HG03135 (cell line): ENCODE data around the gene HOXA6.

Source experiments
- ATAC-seq: cut with Tn5 transposase; IDR thresholded peaks from one replicate; pipeline ENCODE4 v1.9.1; 2021; ENCODE audit warnings: mild to moderate bottlenecking, moderate library complexity; ENCODE audit not compliant: unreplicated experiment

The HOXA6 gene

DNA sequence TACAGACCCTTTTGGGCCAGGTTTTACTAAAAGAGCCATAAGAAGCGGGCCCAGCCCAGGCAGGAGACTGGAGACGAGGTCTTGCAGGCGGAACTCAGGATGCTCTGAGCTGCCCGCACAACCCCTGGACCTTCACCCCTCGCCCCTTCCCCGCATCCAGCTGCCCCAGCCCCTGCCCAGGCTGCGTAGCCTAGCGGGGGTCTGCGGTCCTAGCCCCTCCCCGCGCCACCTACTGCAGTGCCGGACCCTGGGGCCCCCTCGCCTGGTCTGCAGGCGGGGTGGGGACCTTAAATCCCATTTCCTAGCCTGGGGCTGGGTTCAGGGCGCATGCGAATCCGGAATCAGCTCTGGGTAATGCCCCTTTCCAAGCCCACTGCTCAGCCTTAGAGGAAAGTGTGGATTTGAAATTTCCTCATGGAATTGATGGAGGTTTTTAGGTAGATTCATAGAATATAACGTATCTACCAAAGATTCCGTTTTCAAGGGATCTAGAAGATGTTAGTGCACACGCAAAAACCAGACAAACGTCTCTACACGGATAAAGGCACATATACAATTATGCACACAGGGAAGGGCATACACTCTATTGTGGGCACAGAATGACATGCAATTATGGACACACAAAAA, 5.4 kb upstream of the HOXA6 start:
- ATAC-seq = no peak

DNA sequence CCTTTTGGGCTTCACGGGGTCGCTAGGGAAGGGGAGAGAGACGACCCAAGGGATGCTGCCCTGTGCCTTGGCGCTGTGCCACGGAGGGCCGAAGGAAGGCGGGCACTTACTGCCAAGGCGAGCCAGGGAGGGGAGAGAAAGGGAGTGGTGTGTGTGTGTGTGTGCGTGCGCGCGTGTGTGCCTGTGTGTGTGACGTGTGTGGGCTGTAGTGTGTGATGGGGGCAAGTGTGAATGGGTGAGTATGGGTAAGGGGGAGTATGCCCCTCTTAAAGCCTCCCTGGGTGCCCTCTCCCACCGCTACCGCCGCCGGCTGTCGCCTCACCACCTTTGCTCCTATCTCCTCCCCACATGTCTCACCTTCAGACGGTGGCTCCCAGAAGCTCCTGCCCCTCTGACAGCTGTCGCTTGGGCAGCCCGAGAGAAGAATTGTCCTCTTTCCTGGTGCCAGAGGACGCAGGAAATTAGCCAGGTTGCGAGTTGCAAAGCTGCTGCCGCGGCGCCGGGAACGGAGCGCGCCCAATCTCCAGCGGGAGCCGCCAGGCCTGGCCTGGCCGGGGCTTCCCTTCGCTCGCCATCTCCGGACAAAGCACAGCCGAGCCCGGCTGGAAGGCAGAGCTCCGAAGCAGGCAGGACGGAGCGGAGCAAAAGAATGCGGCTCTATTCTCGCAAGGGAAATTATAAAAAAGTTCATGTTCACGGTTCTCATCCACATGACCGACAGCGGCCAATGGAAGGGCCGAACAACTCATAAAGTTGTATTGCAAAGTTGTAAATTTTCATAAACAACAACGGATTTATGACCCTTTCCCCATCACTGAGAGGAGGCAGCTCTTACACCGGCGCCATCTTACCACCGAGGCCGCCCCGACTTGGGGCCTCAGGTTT, 4.6 kb upstream of the HOXA6 start, which contains the start of gene HOXA3:
Gene HOXA3 (minus strand): TSS at position 653 of the 885 bp plus-strand sequence. CDS start 41,943 bp downstream, outside the sequence.
- ATAC-seq = no peak

DNA sequence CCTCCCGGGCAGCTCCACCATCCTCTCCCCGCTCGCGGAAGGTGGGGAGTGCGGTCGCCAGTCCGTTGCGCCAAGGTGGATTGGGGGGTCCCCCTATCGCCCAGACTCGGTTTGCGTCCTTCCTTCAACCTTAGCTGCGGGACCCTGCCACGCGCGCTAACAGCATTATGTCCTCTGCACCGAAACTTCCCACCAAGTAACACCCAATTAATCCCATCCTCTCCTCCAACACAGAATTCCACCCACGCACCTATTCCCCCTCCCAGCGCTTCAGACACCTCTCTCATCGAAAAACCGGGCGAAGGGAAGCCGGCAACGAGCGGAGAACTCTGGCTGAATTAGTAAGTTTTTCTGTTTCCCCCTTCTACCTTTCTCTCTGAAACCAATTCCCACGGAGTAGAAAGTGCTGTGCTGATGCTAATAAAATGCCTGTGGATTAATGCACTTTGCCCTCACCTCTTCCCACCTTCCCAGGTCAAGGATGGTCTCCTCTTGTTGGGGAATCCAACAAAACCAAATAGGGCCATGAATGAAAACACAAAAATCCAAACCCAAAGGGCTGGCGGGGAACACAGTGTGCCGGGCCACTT, 3.9 kb upstream of the HOXA6 start:
- ATAC-seq = no peak

DNA sequence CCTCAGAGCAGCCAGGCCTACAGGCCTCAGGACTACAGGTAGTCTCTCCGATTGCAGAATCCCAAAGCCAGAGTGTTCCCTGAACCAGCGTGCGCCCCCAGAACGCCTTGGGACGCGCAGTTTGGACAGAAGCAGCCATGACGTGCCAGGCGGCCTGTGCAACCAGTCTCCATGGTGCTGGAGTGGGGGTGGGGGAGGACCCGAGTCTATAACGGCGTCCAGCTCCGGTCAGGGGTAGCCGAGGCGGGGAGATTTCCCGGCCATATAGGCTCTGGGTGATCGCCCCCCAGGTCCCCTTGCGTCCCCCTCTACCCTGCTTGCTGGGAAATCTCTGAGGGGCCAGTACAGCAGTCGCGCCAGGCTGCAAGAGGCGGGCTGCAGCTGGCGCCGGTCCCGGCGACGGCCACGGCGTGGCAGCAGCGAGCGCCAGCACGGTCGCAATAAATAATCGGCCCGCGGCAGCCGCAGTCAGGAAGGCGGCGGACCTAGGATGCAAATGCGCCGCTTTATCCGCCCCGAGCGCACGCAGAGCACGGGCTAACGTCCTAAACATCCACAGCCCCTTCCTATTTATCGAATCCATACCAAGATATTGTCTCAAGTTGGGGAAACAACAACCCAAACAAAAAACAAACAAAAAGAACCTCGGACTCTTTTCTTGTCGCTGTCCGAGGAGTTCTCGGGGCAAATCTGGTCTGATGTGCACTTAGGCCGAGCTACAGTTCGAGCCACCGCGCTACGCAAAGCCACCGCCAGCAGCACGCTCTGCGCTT, 3.2 kb upstream of the HOXA6 start:
- peak; percentile 72 for ATAC-seq

DNA sequence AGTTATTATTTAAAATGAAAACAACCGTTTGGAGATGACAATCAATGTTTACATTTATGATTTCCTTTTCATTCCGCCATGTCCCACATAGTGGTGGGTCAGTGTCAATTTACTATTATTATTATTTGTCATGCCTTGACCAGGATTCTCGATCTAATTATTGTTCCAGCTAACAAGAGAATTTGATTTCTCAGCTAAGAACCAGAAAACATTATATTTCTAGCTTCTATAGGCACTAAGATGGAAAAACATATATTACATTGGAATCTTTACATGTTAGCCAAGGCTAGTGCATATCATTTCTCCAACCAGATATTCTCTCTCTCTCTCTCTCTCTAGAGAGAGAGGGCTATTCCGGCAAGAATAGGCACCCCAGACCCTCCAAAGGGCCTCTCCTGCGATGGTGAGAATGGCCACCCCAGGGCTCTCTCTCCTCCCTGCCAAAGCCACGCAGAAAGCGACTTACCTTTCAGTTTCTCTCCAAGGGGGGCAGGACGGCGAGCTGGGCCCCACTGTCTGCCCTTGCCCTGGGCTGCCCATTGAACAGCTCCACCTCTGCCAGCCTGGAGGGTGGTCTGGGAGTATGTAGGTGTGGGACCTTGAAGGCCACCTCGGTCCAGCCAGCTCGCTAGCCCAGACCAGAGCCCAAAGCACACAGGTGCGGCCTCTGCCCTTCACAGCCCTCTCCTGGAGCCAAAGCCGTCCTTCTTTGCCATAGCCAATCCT, 2.4 kb upstream of the HOXA6 start:
- ATAC-seq = no peak

DNA sequence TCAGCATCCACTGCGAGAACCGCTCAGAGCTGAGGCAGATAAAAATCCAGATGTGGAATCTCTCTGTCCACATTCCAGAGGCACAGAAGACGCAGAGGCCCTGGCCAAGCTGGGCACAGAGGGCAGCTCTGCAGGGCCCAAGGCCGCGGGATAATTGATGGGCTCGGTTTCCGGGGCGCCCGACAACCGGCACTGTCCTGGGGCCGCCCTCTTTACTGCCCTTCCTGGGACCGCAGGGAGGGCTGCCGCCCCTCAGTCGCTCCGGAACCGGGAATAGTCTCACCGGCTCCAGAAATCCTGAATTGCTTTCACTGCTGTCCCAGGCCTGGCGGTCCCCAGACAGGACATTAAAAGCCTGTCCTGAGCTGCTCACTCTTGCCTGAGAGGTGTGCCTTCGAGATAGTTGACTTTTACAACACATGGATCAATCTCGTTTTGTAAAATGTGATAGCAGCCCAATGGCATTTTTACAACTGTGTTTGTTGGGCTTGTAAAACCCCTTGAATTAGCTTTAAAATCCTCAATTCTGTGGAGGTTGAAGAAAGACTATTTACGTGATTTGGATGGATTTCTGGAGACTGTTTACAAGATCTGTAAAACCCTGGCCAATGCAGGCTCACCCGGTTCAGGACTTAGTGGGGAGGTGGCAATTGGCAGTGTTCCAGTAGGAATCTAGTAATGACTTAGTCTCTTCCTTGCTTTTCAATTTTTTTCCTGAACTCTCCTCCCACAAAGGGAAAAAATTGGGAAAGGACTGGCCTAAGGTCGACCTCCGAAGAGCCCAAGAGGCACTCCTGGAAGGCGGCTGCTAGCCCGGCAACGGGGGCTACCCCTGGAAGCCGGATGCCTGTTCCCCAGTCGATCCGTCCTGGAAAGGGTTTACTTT, 1.4 kb upstream of the HOXA6 start:
- ATAC-seq = no peak

DNA sequence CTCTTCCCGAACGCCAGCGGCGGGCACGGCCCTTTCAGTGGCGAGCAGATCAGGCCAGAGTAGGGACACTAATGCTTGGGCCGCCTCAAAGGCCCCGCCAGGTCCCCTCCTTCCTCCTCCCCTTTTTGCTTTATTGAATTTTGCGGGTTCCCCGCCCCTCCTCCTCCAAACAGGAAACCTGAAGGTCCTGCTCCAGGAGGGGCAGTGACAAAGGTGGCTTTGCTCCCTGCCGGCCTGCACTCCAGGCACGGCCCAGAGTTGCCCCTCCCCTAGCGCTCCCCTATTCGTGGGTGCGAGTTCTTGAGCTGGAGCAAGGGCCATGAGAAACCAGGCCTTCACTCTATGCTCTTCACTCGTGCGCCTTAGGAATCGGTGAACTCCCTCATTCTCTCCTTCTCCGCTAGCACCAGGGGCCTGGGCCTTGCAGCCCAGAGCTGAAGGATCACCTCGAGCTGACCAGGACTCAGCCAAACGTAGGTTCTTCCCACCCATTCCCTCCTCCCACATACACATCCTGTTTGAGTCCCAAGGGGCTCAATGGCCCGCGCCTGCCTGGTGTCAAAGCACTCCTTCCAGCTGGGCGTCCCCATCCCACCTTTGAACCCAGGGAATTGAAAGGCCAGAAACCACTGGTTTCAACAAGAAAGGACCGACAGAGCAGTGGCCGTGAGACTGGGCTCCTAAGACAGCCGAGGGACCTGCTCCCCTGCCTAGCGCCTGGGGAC, 619 bp upstream of the HOXA6 start:
- no peak for ATAC-seq

DNA sequence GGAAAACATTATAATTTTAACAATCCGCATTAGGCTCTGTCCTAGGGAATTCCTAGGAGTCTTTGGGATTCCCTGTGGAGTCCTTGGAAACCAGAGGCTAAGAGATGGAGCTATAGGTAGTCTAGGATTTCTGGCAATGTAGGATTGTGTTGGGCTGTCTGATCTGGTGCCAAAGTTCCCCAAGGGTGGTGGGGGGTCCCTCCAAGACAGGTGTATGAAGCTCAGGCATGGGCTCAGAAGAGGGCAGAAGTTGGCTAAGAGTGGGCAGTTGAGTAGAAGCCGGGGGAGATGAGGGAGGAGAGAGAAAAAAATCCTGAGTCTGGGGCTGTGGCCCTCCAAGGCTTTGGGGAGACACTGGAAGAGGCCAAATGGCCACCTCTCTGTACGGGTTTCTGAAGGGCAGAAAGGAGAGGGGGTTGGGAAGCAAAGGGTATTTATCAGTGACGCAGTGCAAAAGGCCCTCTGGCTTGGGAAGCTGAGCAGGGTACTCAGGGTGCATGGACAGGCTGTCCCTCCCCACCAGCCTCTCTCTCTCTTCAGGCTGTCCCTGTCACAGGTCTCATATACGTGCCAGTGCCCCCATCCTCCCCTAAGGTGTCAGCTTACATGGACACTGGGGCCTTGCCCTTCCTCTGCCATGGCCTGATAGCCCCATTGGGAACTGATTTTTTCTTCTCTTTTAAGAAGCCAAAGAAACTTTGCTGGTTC, 929 bp downstream of the HOXA6 start:
- no peak for ATAC-seq

DNA sequence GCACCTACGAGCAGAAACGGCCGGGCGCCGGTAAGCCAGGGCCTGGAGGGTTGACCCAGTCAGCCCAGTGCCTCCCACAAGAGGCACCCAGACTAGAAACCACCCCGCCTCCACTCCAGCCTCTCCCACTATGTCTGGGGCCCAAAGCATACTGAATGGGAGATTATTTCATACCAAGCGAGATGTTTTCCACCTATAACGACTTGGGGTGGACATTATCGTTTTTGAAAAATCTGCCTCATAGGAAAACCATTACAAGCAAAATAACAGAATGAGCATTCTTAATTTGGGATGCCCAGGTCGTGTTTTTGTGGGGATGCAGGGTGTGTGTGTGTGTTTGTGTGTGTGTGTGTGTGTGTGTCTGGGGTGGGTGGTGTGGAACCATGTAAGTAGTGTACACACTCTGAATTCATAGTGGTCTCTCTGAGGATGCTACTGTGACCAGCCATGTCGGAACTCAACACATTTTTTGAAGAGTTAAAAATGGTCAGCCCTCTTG, 1.6 kb downstream of the HOXA6 start:
- no peak for ATAC-seq

DNA sequence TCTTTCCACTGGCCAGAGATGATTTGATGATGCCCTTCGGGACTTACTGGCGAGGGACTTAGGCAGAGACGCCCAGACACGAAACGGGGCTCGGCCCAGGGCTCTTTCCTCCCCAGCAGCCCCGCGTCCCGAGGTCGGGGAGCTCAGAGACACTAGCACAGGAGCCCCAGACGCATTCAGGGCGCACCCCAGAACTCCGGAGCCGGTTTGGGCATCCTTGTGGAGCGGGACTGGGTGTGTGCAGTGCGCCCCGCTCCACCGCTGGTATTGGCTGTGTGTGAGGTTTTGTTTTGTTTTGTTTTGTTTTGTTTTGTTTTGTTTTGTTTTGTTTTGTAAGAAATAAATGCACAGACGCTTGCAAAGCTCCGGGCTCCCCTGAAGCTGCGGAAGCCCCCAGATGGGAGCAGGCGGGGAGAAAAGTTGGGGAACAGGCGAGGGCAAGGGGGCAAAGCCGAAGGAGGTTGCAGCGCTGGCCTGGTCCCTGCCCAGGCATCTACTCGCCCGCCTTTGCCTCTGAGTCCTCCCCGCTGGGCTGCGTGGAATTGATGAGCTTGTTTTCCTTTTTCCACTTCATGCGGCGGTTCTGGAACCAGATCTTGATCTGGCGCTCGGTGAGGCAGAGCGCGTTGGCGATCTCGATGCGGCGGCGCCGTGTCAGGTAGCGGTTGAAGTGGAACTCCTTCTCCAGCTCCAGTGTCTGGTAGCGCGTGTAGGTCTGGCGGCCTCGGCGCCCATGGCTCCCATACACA, 2.2 kb downstream of the HOXA6 start:
- no peak for ATAC-seq

DNA sequence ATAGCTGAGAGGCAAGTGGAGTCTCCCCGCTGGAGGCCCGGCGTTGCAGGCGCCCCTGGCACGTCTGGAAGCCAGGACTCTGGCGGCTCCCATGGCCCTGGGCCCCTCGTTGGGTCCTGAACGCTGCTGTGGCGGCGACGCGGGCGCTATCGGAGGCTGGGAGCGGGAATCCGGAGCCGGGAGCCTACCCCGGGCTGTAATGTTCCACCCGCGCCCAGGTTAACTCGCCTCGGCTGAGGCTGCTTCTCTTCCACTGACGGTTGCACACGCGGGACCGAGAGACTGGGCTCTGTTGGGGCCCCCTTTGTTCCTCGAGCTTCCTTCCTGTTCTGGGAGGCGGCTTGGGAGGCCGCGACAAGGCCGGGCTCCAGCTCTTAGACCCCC, 2.8 kb downstream of the HOXA6 start:
- ATAC-seq = no peak

DNA sequence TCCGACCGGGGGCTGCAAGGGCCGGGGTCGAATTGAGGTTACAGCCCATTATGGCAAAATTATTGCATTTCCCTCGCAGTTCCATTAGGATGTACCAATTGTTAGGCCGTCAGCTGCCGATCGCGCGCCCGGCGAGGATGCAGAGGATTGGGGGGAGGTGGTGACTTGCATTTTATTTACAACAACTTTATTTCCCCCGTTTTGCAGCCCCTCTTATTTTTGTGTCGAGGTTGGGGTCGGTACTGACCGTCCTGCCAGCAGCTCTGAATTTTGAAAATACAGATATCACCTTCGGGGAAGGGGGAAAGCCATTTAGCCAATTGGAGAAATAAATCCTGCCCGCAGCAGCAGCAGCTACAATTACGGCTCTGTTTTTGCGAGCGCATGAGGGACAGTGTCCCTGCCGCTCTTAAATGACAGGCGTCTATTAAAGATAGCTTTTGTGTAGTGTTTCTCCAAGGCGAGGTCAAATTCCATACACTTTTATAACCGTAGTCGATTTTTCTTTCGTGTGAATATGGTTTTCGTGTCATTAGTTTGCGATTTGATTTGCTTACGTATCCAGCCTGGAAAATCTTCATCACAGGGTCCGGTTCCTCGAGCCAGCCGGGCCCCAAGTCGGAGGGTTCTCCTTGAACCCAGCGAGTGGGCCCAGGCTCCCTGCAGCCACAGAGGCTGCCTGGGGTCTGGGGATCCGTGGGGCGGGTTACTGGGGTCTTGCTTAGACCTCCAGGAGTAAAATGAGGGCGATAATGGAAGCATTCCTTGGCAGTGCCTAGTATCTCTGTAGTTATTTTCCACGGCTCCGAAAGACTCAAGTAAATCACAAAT, 3.4 kb downstream of the HOXA6 start:
- ATAC-seq = no peak

DNA sequence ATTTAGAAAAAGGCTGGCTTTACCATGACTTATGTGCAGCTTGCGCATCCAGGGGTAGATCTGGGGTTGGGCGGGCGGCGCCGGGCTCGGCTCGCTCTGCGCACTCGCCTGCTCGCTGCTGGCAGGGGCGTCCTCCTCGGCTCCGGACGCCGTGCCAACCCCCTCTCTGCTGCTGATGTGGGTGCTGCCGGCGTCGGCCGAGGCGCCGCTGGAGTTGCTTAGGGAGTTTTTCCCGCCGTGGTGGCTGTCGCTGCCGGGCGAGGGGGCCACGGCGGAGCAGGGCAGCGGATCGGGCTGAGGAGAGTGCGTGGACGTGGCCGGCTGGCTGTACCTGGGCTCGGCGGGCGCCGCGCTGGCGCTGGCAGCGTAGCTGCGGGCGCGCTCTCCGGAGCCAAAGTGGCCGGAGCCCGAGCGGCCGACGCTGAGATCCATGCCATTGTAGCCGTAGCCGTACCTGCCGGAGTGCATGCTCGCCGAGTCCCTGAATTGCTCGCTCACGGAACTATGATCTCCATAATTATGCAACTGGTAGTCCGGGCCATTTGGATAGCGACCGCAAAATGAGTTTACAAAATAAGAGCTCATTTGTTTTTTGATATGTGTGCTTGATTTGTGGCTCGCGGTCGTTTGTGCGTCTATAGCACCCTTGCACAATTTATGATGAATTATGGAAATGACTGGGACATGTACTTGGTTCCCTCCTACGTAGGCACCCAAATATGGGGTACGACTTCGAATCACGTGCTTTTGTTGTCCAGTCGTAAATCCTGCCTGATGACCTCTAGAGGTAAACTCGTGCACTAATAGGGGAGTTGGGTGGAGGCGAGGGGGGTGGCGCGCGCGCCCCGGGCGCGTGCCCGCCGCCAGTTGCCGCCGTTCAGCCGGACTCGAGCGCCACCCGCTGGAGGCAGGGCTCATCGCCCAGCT, 4.3 kb downstream of the HOXA6 start, which contains the start of gene HOXA5:
Gene HOXA5 (minus strand): TSS at position 659 of the 927 bp plus-strand sequence. CDS start 74 bp downstream, at position 585.
- ATAC-seq = no peak

DNA sequence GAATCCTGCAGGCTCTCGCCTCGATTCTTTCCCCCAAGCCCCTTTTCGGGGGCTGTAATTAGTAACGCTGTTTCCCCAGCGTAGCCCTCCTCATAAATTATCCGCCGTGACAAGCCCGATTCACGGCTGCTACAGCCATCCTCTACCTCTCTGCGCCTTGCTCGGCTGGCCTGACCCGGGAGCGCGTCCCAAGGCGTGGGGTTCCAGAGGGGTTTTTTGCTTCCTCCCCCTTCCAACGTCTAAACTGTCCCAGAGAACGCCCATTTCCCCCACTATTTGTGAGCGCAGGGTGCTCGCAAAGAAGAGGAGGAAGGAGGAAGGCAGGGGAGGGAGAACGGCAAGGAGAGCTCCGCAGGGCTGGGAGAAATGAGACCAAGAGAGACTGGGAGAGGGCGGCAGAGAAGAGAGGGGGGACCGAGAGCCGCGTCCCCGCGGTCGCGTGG, 5.0 kb downstream of the HOXA6 start:
- no peak for ATAC-seq

DNA sequence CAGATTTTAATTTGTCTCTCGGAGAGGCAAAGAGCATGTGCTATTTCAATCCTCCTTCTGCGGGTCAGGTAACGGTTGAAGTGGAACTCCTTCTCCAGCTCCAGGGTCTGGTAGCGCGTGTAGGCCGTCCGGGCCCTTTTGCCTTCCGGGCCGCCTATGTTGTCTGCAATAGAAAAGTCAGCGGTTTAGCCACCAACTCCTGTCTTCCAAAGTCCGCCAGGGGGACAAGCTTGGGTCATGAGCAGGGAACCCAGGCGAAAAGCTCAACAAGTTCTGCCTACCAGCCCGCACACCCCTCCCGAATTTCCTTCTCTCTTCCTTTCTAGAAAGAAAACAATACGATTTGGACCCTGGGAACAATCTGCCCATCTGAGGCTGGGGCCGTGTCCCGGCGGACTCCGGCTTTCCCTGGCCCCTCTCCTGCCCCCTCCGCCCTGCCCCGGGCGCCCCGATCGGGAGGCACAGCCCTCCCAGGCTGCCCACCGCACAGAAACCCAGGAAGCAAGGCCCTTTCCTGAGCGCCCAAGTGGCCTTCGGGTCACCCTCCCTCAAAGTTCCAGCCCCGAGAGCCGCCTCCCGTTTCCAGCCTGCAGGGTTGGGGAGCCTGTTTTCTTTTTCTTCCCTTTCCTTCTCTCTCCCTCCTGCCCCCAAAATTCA, 5.5 kb downstream of the HOXA6 start:
- ATAC-seq = no peak
